ENCODE measurements around the gene ALDOB. TPM values are rescaled to one million over a fixed set of nuclear protein-coding genes. Genes with fewer than 3 reads are reported as not detected.

ALDOB gene
- total and polyA plus RNA-seq, 2 of the 13 experiments (the other 11 are each of a cell fraction or from before 2014, with no cell fraction given): 0.29 to 0.97 TPM

DNA sequence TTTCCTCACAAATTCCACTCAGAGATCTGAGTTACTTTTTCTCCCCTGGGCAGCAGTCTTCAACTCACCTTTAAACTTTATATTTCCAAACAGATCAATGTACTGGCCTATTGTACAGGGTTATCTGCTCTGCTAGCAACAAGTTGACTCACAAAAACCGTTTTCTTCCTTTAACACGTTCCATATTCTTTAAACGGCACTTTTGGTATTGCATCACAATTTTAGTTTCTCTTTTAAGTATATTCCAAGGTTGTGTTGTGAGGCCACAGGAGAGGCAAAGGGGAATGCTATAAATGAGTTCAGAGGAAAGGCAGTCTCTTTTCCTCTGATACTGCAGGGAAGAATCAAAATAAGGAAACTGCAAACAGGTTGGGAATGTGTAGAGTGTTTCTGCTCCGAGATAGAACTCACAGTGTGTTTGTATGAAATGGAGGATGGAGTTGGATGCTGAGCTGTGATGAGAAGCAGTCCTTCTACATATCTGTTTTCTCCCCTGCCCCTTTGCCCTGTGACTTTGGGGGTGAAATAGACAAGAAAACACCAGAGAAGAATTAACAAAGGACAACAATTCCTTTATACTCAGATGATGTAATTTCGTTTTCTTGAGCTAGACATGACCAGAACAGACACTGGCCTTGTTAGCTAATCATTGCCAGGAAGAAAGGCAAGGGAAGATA is 9.9 kb upstream of the ALDOB start (continued):
- TF ChIP-seq, protein P1, sequence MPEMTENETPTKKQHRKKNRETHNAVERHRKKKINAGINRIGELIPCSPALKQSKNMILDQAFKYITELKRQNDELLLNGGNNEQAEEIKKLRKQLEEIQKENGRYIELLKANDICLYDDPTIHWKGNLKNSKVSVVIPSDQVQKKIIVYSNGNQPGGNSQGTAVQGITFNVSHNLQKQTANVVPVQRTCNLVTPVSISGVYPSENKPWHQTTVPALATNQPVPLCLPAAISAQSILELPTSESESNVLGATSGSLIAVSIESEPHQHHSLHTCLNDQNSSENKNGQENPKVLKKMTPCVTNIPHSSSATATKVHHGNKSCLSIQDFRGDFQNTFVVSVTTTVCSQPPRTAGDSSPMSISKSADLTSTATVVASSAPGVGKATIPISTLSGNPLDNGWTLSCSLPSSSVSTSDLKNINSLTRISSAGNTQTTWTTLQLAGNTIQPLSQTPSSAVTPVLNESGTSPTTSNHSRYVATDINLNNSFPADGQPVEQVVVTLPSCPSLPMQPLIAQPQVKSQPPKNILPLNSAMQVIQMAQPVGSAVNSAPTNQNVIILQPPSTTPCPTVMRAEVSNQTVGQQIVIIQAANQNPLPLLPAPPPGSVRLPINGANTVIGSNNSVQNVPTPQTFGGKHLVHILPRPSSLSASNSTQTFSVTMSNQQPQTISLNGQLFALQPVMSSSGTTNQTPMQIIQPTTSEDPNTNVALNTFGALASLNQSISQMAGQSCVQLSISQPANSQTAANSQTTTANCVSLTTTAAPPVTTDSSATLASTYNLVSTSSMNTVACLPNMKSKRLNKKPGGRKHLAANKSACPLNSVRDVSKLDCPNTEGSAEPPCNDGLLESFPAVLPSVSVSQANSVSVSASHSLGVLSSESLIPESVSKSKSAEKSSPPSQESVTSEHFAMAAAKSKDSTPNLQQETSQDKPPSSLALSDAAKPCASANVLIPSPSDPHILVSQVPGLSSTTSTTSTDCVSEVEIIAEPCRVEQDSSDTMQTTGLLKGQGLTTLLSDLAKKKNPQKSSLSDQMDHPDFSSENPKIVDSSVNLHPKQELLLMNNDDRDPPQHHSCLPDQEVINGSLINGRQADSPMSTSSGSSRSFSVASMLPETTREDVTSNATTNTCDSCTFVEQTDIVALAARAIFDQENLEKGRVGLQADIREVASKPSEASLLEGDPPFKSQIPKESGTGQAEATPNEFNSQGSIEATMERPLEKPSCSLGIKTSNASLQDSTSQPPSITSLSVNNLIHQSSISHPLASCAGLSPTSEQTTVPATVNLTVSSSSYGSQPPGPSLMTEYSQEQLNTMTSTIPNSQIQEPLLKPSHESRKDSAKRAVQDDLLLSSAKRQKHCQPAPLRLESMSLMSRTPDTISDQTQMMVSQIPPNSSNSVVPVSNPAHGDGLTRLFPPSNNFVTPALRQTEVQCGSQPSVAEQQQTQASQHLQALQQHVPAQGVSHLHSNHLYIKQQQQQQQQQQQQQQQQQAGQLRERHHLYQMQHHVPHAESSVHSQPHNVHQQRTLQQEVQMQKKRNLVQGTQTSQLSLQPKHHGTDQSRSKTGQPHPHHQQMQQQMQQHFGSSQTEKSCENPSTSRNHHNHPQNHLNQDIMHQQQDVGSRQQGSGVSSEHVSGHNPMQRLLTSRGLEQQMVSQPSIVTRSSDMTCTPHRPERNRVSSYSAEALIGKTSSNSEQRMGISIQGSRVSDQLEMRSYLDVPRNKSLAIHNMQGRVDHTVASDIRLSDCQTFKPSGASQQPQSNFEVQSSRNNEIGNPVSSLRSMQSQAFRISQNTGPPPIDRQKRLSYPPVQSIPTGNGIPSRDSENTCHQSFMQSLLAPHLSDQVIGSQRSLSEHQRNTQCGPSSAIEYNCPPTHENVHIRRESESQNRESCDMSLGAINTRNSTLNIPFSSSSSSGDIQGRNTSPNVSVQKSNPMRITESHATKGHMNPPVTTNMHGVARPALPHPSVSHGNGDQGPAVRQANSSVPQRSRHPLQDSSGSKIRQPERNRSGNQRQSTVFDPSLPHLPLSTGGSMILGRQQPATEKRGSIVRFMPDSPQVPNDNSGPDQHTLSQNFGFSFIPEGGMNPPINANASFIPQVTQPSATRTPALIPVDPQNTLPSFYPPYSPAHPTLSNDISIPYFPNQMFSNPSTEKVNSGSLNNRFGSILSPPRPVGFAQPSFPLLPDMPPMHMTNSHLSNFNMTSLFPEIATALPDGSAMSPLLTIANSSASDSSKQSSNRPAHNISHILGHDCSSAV (CRISPR knock-in tag; IDR thresholded peaks at IDR 0.05; ENCODE audit: borderline replicate concordance): no peak
- TF ChIP-seq MTERF4 (CRISPR knock-in tag; IDR thresholded peaks at IDR 0.05) (no peak), ZNF841 (CRISPR knock-in tag; IDR thresholded peaks at IDR 0.05; ENCODE audit: borderline replicate concordance) (no peak), PCBP2 (optimal IDR thresholded peaks at IDR 0.05; ENCODE audit: low read depth, low read length, poor library complexity, severe bottlenecking) (no peak), THAP8 (CRISPR knock-in tag; IDR thresholded peaks at IDR 0.05; ENCODE audit: borderline replicate concordance) (no peak), PREB (CRISPR knock-in tag; IDR thresholded peaks at IDR 0.05) (no peak), PATZ1 (CRISPR knock-in tag; IDR thresholded peaks at IDR 0.05) (no peak), RBFOX2 (IDR thresholded peaks at IDR 0.05; ENCODE audit: low read depth, low read length) (no peak), HNRNPUL1 (IDR thresholded peaks at IDR 0.05; ENCODE audit: low read depth, low read length) (no peak), ZNF563 (CRISPR knock-in tag; IDR thresholded peaks at IDR 0.05) (no peak), SRY (CRISPR knock-in tag; IDR thresholded peaks at IDR 0.05) (no peak; the same call in 1 of the 2 replicates)
- TF ChIP-seq, protein P2, sequence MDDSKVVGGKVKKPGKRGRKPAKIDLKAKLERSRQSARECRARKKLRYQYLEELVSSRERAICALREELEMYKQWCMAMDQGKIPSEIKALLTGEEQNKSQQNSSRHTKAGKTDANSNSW (CRISPR knock-in tag; IDR thresholded peaks at IDR 0.05; ENCODE audit: borderline replicate concordance): no peak
